ENCODE results near the gene PRKG1. TPM values are rescaled to one million over a fixed set of nuclear protein-coding genes. Genes with fewer than 3 reads are reported as not detected.

PRKG1 gene
- total RNA-seq, 6 experiments from 2014 or later = 1.1 to 2.0 (median 1.3) TPM

DNA sequence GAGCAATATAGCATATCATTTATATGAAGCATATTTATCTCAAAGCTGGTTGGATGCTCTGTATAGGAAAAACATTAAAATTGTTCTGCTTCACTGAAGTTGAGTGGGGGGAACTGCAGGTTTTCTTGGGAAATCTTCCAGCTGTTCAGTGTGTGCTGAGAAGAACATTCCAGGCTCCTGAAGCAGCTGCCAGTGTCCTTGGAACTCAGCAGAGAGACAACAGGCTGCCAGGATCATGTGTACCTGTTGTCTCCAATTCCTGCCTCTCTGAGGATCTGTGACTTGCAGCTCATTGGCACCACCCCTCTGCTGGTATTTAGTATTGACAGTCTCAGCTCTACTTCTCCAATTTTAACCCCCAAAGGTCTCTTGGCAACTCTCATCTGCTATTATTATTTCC lies 42.3 kb upstream of the PRKG1 start:
- no peak for TF ChIP-seq POLR2A (IDR thresholded peaks at IDR 0.05)
- TF ChIP-seq, protein P1, sequence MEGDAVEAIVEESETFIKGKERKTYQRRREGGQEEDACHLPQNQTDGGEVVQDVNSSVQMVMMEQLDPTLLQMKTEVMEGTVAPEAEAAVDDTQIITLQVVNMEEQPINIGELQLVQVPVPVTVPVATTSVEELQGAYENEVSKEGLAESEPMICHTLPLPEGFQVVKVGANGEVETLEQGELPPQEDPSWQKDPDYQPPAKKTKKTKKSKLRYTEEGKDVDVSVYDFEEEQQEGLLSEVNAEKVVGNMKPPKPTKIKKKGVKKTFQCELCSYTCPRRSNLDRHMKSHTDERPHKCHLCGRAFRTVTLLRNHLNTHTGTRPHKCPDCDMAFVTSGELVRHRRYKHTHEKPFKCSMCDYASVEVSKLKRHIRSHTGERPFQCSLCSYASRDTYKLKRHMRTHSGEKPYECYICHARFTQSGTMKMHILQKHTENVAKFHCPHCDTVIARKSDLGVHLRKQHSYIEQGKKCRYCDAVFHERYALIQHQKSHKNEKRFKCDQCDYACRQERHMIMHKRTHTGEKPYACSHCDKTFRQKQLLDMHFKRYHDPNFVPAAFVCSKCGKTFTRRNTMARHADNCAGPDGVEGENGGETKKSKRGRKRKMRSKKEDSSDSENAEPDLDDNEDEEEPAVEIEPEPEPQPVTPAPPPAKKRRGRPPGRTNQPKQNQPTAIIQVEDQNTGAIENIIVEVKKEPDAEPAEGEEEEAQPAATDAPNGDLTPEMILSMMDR (IDR thresholded peaks at IDR 0.05) = peak in 1 of 4 donors; percentile 5
- H3K27ac ChIP-seq = no peak overlapping the region
- H3K4me1 ChIP-seq = no peaks in the 10 kb centered on the region
- no peak for DNase-seq
- peak in 3 of 4 donors; percentile 22 to 56 (median 39) for ATAC-seq
- no peak overlapping the region for H3K4me3 ChIP-seq
- no peaks in the 10 kb centered on the region for H3K36me3 ChIP-seq
- intact Hi-C loops (cut with DNase I) = no loop called here
- H3K27me3 ChIP-seq = no peaks in the 10 kb centered on the region
- H3K9me3 ChIP-seq = no peaks in the 10 kb centered on the region

- Histone ChIP-seq H3K36me3 (no peaks in the 10 kb centered on the region), H3K4me1 (no peaks in the 10 kb centered on the region), H3K4me3 (no peak overlapping the region), H3K27ac (no peak overlapping the region), H3K27me3 (no peaks in the 10 kb centered on the region), H3K9me3 (no peaks in the 10 kb centered on the region)
- intact Hi-C loops (cut with DNase I) = no loop called here
- DNase-seq = no peak
- ATAC-seq = no peak
- TF ChIP-seq, protein P1 (IDR thresholded peaks at IDR 0.05) = no peak
- no peak for TF ChIP-seq POLR2A (IDR thresholded peaks at IDR 0.05)
- 88% methylated on average over 4 of the region's 4 CpGs for WGBS (ENCODE audit: insufficient coverage, low coverage, low lambda C conversion rate, missing lambda C conversion rate)
Observed at GRCh38 chr10:51034769-51035168, 39.5 kb upstream of the PRKG1 start.

DNA sequence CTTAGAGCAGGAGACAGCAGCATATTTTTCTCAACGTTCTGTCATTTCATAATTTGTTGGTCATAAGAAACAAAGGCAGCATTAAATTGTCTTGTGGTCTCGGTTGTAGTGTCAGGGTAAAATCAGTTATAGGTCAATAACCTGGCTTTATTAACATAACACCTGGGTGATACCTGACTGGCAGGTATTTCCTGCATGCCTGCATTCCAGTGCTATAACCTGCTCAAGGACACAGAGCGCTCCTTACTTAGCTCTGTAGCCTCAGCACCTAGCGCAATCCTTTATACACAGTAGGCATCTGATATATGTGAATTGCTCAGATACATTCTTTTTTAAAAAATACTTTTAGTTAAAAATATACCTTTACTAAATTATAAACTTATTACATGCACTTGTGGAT lies 38.9 kb upstream of the PRKG1 start:
- ATAC-seq (no peak), DNase-seq (no peak)
- TF ChIP-seq POLR2A (IDR thresholded peaks at IDR 0.05) = no peak
- TF ChIP-seq, protein P1 (IDR thresholded peaks at IDR 0.05) = no peak
- Histone ChIP-seq H3K4me1 (no peaks in the 10 kb centered on the region), H3K9me3 (no peaks in the 10 kb centered on the region), H3K27me3 (no peaks in the 10 kb centered on the region), H3K4me3 (no peak overlapping the region), H3K36me3 (no peaks in the 10 kb centered on the region), H3K27ac (no peak overlapping the region)
- WGBS (ENCODE audit: insufficient coverage, low coverage, low lambda C conversion rate, missing lambda C conversion rate) = 77% methylated on average over 4 of the region's 4 CpGs
- intact Hi-C loops (cut with DNase I) = no loop called here

- Histone ChIP-seq H3K27ac (no peak overlapping the region), H3K9me3 (no peaks in the 10 kb centered on the region), H3K4me3 (no peak overlapping the region), H3K36me3 (no peaks in the 10 kb centered on the region), H3K27me3 (no peaks in the 10 kb centered on the region), H3K4me1 (no peaks in the 10 kb centered on the region)
- DNase-seq (no peak), ATAC-seq (no peak)
- intact Hi-C loops (cut with DNase I) = no loop called here
- 85% methylated on average over 2 of the region's 2 CpGs for WGBS (ENCODE audit: insufficient coverage, low coverage, low lambda C conversion rate, missing lambda C conversion rate)
- TF ChIP-seq, protein P1 (IDR thresholded peaks at IDR 0.05) = no peak
- TF ChIP-seq POLR2A (IDR thresholded peaks at IDR 0.05) = no peak
Observed at GRCh38 chr10:51045871-51046270, 28.4 kb upstream of the PRKG1 start.

- intact Hi-C loops (cut with DNase I) = no loop called here
- Histone ChIP-seq H3K4me1 (no peaks in the 10 kb centered on the region), H3K4me3 (no peak overlapping the region), H3K27me3 (no peaks in the 10 kb centered on the region), H3K9me3 (no peaks in the 10 kb centered on the region), H3K27ac (no peak overlapping the region), H3K36me3 (no peaks in the 10 kb centered on the region)
- TF ChIP-seq, protein P1 (IDR thresholded peaks at IDR 0.05) = no peak
- no peak for TF ChIP-seq POLR2A (IDR thresholded peaks at IDR 0.05)
- WGBS (ENCODE audit: insufficient coverage, low coverage, low lambda C conversion rate, missing lambda C conversion rate) = 62% methylated on average over 6 of the region's 6 CpGs
- DNase-seq = no peak
- no peak for ATAC-seq
Observed at GRCh38 chr10:51046654-51047053, 27.6 kb upstream of the PRKG1 start.
